Type B pancreatic cell (in vitro differentiated cells): ENCODE measurements around the gene CD180. TPM values are rescaled to one million over a fixed set of nuclear protein-coding genes. Genes with fewer than 3 reads are reported as not detected.

Experiments
- DNase-seq: peaks from one replicate; pipeline ENCODE4 v3.0.0; 2021; ENCODE audit warnings: mixed read lengths; ENCODE audit not compliant: unreplicated experiment; ENCODE audit errors: extremely low spot score
- H3K27ac Mint-ChIP-seq: 2 replicates; pipeline ENCODE4 v1.8.0; 2021; ENCODE audit warnings: mild to moderate bottlenecking, mixed read lengths
- H3K27me3 Mint-ChIP-seq: 2 replicates; pipeline ENCODE4 v1.8.0; 2021; ENCODE audit warnings: mixed read lengths
- H3K36me3 Mint-ChIP-seq: 2 replicates; pipeline ENCODE4 v1.8.0; 2021; ENCODE audit warnings: mixed read lengths
- H3K4me1 Mint-ChIP-seq: one replicate; pipeline ENCODE4 v1.8.0; 2021; ENCODE audit warnings: mixed read lengths; ENCODE audit not compliant: unreplicated experiment
- H3K4me3 Mint-ChIP-seq: 2 replicates; pipeline ENCODE4 v1.8.0; 2021; ENCODE audit warnings: mild to moderate bottlenecking, mixed read lengths
- H3K9me3 Mint-ChIP-seq: 2 replicates; pipeline ENCODE4 v1.8.0; 2021; ENCODE audit warnings: mixed read lengths
- total RNA-seq: library from RNA; stranded (reverse); gene quantifications from 2 replicates; pipeline ENCODE4 v1.2.1, GENCODE V29; 2021; ENCODE audit warnings: low replicate concordance
- TF ChIP-seq, protein P1 (sequence below): fragments of 200-600 bp; sonication (generic); conservative IDR thresholded peaks from 2 replicates; pipeline ENCODE4 v1.5.0; 2021; ENCODE audit warnings: antibody characterized with exemption, mild to moderate bottlenecking

Gene CD180
- total RNA-seq, 1 donor from 2014 or later: not detected

DNA sequence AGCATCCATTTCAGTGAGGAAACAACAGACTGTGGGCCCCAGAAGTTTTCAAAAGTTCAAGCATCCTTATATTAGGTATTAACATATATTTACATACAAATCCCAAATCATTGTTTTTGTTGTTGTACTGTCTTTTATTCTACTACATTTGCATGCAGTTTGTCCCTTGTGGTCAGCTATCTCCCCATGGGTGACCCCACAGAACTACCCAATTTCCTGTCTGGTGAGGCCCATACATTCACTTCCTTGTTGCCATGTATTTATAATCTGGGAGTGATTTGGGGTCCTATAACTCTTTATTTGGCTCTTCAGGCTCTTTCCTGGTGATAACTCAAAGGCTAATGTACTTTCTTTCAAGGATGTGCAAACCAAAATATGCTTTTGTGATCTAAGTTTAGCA is 3.3 kb upstream of the CD180 start:
- peaks cover 6% of the 10 kb centered on the region for H3K9me3 Mint-ChIP-seq
- H3K36me3 Mint-ChIP-seq: no peaks in the 10 kb centered on the region
- peaks cover 5% of the 10 kb centered on the region for H3K4me1 Mint-ChIP-seq
- no peak overlapping the region for H3K27ac Mint-ChIP-seq
- H3K27me3 Mint-ChIP-seq: peaks cover 4% of the 10 kb centered on the region
- no peak overlapping the region for H3K4me3 Mint-ChIP-seq
- DNase-seq: no peak
- TF ChIP-seq, protein P1, sequence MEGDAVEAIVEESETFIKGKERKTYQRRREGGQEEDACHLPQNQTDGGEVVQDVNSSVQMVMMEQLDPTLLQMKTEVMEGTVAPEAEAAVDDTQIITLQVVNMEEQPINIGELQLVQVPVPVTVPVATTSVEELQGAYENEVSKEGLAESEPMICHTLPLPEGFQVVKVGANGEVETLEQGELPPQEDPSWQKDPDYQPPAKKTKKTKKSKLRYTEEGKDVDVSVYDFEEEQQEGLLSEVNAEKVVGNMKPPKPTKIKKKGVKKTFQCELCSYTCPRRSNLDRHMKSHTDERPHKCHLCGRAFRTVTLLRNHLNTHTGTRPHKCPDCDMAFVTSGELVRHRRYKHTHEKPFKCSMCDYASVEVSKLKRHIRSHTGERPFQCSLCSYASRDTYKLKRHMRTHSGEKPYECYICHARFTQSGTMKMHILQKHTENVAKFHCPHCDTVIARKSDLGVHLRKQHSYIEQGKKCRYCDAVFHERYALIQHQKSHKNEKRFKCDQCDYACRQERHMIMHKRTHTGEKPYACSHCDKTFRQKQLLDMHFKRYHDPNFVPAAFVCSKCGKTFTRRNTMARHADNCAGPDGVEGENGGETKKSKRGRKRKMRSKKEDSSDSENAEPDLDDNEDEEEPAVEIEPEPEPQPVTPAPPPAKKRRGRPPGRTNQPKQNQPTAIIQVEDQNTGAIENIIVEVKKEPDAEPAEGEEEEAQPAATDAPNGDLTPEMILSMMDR: no peak

DNA sequence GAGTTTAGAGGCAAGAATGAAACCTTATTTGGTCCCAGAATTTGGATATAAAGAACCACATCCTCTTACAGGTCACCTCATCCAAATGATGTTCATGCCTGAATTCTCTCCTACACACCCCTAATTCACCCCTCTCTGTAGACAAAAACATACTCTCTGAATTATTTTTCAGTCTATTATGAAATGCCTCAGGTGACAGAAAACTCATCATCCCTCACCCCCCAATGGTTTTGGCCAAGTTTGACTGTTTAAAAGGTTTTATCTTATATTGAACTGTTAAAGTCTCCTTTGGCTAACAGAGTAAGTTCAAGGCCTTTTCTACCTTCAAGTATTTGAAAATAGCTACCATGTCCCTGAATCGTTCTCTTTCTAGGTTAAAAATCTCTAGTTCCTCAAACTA is 2.3 kb upstream of the CD180 start:
- peaks cover 4% of the 10 kb centered on the region for H3K27me3 Mint-ChIP-seq
- peaks cover 12% of the 10 kb centered on the region for H3K9me3 Mint-ChIP-seq
- no peaks in the 10 kb centered on the region for H3K36me3 Mint-ChIP-seq
- no peak overlapping the region for H3K4me3 Mint-ChIP-seq
- no peak overlapping the region for H3K27ac Mint-ChIP-seq
- H3K4me1 Mint-ChIP-seq: no peaks in the 10 kb centered on the region
- DNase-seq: no peak
- TF ChIP-seq, protein P1: no peak

- Mint-ChIP-seq H3K9me3 (peaks cover 12% of the 10 kb centered on the region), H3K4me3 (no peak overlapping the region), H3K36me3 (no peaks in the 10 kb centered on the region), H3K4me1 (peaks cover 4% of the 10 kb centered on the region), H3K27ac (no peak overlapping the region), H3K27me3 (peaks cover 4% of the 10 kb centered on the region)
- TF ChIP-seq, protein P1: no peak
- no peak for DNase-seq
These were observed 937 bp upstream of the CD180 start for GRCh38 chr5:67197536-67197935.

- TF ChIP-seq, protein P1: no peak
- H3K27me3 Mint-ChIP-seq: peaks cover 7% of the 10 kb centered on the region
- no peak overlapping the region for H3K27ac Mint-ChIP-seq
- peaks cover 6% of the 10 kb centered on the region for H3K9me3 Mint-ChIP-seq
- no peak for DNase-seq
- H3K4me1 Mint-ChIP-seq: peaks cover 7% of the 10 kb centered on the region
- no peaks in the 10 kb centered on the region for H3K36me3 Mint-ChIP-seq
- no peak overlapping the region for H3K4me3 Mint-ChIP-seq
These were observed 958 bp downstream of the CD180 start for GRCh38 chr5:67195406-67196275.

DNA sequence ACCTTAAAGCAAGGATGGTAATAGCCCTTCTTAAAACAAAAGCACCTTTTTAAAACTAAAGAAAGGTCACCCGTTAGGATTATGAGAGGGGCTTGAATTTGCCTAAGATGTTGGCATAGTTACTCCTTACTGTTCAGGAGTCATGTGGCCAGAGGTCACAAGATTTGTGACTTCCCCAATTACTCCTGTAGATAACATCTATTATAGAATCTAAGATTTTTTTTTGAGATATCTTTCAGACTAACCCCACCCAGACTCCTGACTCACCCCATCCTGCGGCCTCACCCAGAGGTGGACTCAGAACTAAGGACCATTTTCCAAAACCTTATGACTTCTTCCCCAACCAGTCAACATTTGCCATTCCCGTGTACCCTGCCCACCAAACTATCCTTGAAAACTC is 2.4 kb downstream of the CD180 start:
- no peak overlapping the region for H3K4me3 Mint-ChIP-seq
- H3K36me3 Mint-ChIP-seq: no peaks in the 10 kb centered on the region
- no peak for DNase-seq
- H3K9me3 Mint-ChIP-seq: peaks cover 6% of the 10 kb centered on the region
- H3K4me1 Mint-ChIP-seq: peaks cover 8% of the 10 kb centered on the region
- H3K27ac Mint-ChIP-seq: no peak overlapping the region
- H3K27me3 Mint-ChIP-seq: peaks cover 7% of the 10 kb centered on the region
- TF ChIP-seq, protein P1: no peak
